ENCODE data around the gene PRDM12.
"Not testable (repeated sequence)": the region's sequence is repeated elsewhere in the genome, so short reads cannot be mapped to it uniquely, and the experiment has no call there.

Gene PRDM12

GRCh38 chr9:130665431-130666392 is 1.3 kb downstream of the PRDM12 start:
- no peak for DNase-seq

GRCh38 chr9:130666393-130667119 is 2.2 kb downstream of the PRDM12 start:
- no peak for DNase-seq

- DNase-seq: no peak
Observed at GRCh38 chr9:130667120-130667435, 2.7 kb downstream of the PRDM12 start.

GRCh38 chr9:130668196-130668595 is 3.8 kb downstream of the PRDM12 start:
- no peak for DNase-seq

GRCh38 chr9:130668659-130669058 is 4.3 kb downstream of the PRDM12 start:
- no peak for DNase-seq

- DNase-seq: no peak
Observed at GRCh38 chr9:130669965-130670364, 5.6 kb downstream of the PRDM12 start.

GRCh38 chr9:130670644-130671043 is 6.2 kb downstream of the PRDM12 start:
- no peak for DNase-seq

- DNase-seq: no peak
Observed at GRCh38 chr9:130672466-130672865, 8.1 kb downstream of the PRDM12 start.

- no peak for DNase-seq
Observed at GRCh38 chr9:130672933-130673615, 8.7 kb downstream of the PRDM12 start.

- no peak for DNase-seq
Observed at GRCh38 chr9:130675396-130675795, 11.0 kb downstream of the PRDM12 start.

GRCh38 chr9:130677252-130677651 is 12.9 kb downstream of the PRDM12 start:
- no peak for DNase-seq

GRCh38 chr9:130680836-130681768 is 16.7 kb downstream of the PRDM12 start:
- peak in 2 of 4 experiments; percentile 18 to 37 for DNase-seq

GRCh38 chr9:130681769-130682420 is 17.5 kb downstream of the PRDM12 start:
- no peak for DNase-seq

- DNase-seq: peak in 3 of 4 experiments; percentile 16 to 50 (median 32)
Observed at GRCh38 chr9:130682421-130683121, 18.2 kb downstream of the PRDM12 start.

- DNase-seq: no peak
Observed at GRCh38 chr9:130685104-130685503, 20.7 kb downstream of the PRDM12 start.

- not testable (repeated sequence) for DNase-seq
Observed at GRCh38 chr9:130685945-130686344, 21.6 kb downstream of the PRDM12 start.

- DNase-seq: no peak
Observed at GRCh38 chr9:130687615-130688014, 23.2 kb downstream of the PRDM12 start.

- DNase-seq: no peak
Observed at GRCh38 chr9:130688072-130688471, 23.7 kb downstream of the PRDM12 start.

GRCh38 chr9:130689572-130689936 is 25.2 kb downstream of the PRDM12 start:
- no peak for DNase-seq

GRCh38 chr9:130689937-130690700 is 25.7 kb downstream of the PRDM12 start:
- DNase-seq: no peak

Measured in activated naive CD4-positive, alpha-beta T cell (primary cell).